GM12878 (cell line): ENCODE measurements around the gene REEP1. TPM values are rescaled to one million over a fixed set of nuclear protein-coding genes. Genes with fewer than 3 reads are reported as not detected.

Source experiments
- ATAC-seq: fragments of 200-7000 bp; cut with Tn5 transposase; 3 replicates; pipeline ENCODE4 v1.9.1; 2020; ENCODE audit warnings: mild to moderate bottlenecking, moderate library complexity
- BruUV-seq: library from RNA; stranded (reverse); fragments of 400-500 nt; replicated peaks from 2 replicates; lab custom pipeline; 2021; lab: Mats Ljungman, UMichigan
- CTCF ChIA-PET: fragments of 300-600 bp; sonication (Branson Sonifier 250); formaldehyde crosslinking; extraction: SDS; loops from one replicate; lab custom pipeline; 2021; ENCODE audit warnings: inconsistent platforms; lab: Yijun Ruan, JAX
- POLR2A ChIA-PET: fragments of 350-600 bp; formaldehyde crosslinking; extraction: SDS; loops from one replicate; lab custom pipeline; 2021; ENCODE audit warnings: inconsistent platforms; lab: Charles Lee
- RAD21 ChIA-PET: fragments of 300-600 bp; sonication (Branson Sonifier 250); formaldehyde crosslinking; loops from one replicate; lab custom pipeline; 2023; ENCODE audit warnings: antibody characterized with exemption; ENCODE audit not compliant: unreplicated experiment; lab: Charles Lee
- SMC1A ChIA-PET: fragments of 300-600 bp; sonication (Branson Sonifier 250); formaldehyde crosslinking; loops from one replicate; lab custom pipeline; 2023; ENCODE audit not compliant: unreplicated experiment, uncharacterized antibody; lab: Charles Lee
- DNase-seq: peaks from one replicate; pipeline ENCODE4 v3.0.0-alpha.2; 2011; ENCODE audit warnings: low read depth, low spot score
- FAIRE-seq: peaks from 3 replicates; lab custom pipeline; 2011; peaks lifted over from hg19 to GRCh38; lab: Jason Lieb, UNC
- H2AFZ ChIP-seq: 2 replicates; pipeline ENCODE4 v1.6.0; 2011; ENCODE audit warnings: low read depth, low read length, control low read depth; ENCODE audit not compliant: control insufficient read depth
- H3K27ac ChIP-seq: 2 replicates; pipeline ENCODE4 v1.5.1; 2011; ENCODE audit warnings: control low read depth; ENCODE audit not compliant: control insufficient read depth, insufficient read depth
- H3K27me3 ChIP-seq, 2 experiments: replicated peaks in 1 of 2; 2 replicates each; pipeline versions ENCODE4 v1.6.0 to v1.6.1; 2011; ENCODE audit warnings: low read length in 1 of 2; ENCODE audit not compliant: control insufficient read depth in 2 of 2, insufficient read depth in 2 of 2
- H3K36me3 ChIP-seq, 2 experiments: 2 replicates each; pipeline ENCODE4 v1.5.1; 2011; ENCODE audit warnings: low read length in 1 of 2; ENCODE audit not compliant: control insufficient read depth in 2 of 2, insufficient read depth in 2 of 2
- H3K4me1 ChIP-seq: 2 replicates; pipeline ENCODE4 v1.6.1; 2011; ENCODE audit warnings: mild to moderate bottlenecking, low read length, moderate library complexity, mixed read lengths; ENCODE audit not compliant: control insufficient read depth, insufficient read depth
- H3K4me2 ChIP-seq: 2 replicates; pipeline ENCODE4 v1.6.0; 2011; ENCODE audit warnings: control low read depth; ENCODE audit not compliant: control insufficient read depth, insufficient read depth
- H3K4me3 ChIP-seq: fragments of 200-600 bp; sonication (generic); 2 replicates; pipeline ENCODE4 v1.5.1; 2016
- H3K79me2 ChIP-seq: 2 replicates; pipeline ENCODE4 v1.6.0; 2011; ENCODE audit warnings: low read length; ENCODE audit not compliant: control insufficient read depth, insufficient read depth
- H3K9ac ChIP-seq: 2 replicates; pipeline ENCODE4 v1.8.0; 2011; ENCODE audit warnings: low read length, control low read depth, mixed read lengths; ENCODE audit not compliant: control insufficient read depth, insufficient read depth
- H3K9me3 ChIP-seq: replicated peaks from 3 replicates; pipeline ENCODE4 v1.5.1; 2011; ENCODE audit warnings: mild to moderate bottlenecking, low read length; ENCODE audit not compliant: control insufficient read depth, insufficient read depth
- H4K20me1 ChIP-seq: 2 replicates; pipeline ENCODE4 v1.6.0; 2011; ENCODE audit not compliant: control insufficient read depth, insufficient read depth
- BMI1 ChIP-seq: fragments of 450-650 bp; IDR thresholded peaks from 2 replicates; pipeline ENCODE4 v1.6.1; 2016; ENCODE audit warnings: mild to moderate bottlenecking, moderate library complexity, borderline replicate concordance
- CREM ChIP-seq: IDR thresholded peaks from 2 replicates; pipeline ENCODE4 v1.6.1; 2014; ENCODE audit warnings: antibody characterized with exemption, low read depth
- E2F8 ChIP-seq: fragments of 450-650 bp; IDR thresholded peaks from 2 replicates; pipeline ENCODE4 v1.6.1; 2018; ENCODE audit warnings: mild to moderate bottlenecking, low read depth, moderate library complexity; ENCODE audit not compliant: partially characterized antibody
- ESRRA ChIP-seq: IDR thresholded peaks from 2 replicates; pipeline ENCODE4 v1.6.1; 2012; ENCODE audit warnings: mild to moderate bottlenecking, low read length, improper control_type of control experiment
- GATAD2B ChIP-seq: fragments of 450-650 bp; conservative IDR thresholded peaks from 2 replicates; pipeline ENCODE4 v1.6.1; 2017; ENCODE audit warnings: low read depth, mild to moderate bottlenecking, moderate library complexity
- HCFC1 ChIP-seq: fragments of 150-350 bp; IDR thresholded peaks from 2 replicates; pipeline ENCODE4 v1.6.1; 2014; ENCODE audit warnings: low read length
- HDGF ChIP-seq: fragments of 450-650 bp; IDR thresholded peaks from 2 replicates; pipeline ENCODE4 v1.6.1; 2016; ENCODE audit warnings: antibody characterized with exemption
- MYB ChIP-seq: fragments of 150-350 bp; IDR thresholded peaks from 2 replicates; pipeline ENCODE4 v1.6.1; 2014; ENCODE audit warnings: mild to moderate bottlenecking, low read depth, low read length, borderline replicate concordance
- MYC ChIP-seq: IDR thresholded peaks from 2 replicates; pipeline ENCODE4 v1.6.1; 2011; ENCODE audit warnings: mild to moderate bottlenecking, low read length, moderate library complexity, inconsistent platforms; ENCODE audit not compliant: insufficient read depth, insufficient replicate concordance, insufficient read length, severe bottlenecking
- NFYB ChIP-seq: IDR thresholded peaks from 2 replicates; pipeline ENCODE4 v1.6.1; 2011; ENCODE audit warnings: low read depth, mild to moderate bottlenecking, low read length, improper control_type of control experiment, moderate library complexity; ENCODE audit not compliant: insufficient read depth
- PAX5 ChIP-seq: IDR thresholded peaks from 2 replicates; pipeline ENCODE4 v1.6.1; 2011; ENCODE audit warnings: low read depth, low read length, borderline replicate concordance
- PKNOX1 ChIP-seq: fragments of 450-650 bp; IDR thresholded peaks from 2 replicates; pipeline ENCODE4 v1.6.1; 2016; ENCODE audit warnings: mild to moderate bottlenecking
- SIN3A ChIP-seq: IDR thresholded peaks from 2 replicates; pipeline ENCODE4 v1.6.1; 2012; ENCODE audit warnings: low read depth, low read length, improper control_type of control experiment
- WGBS: methylation state at CpG from one replicate; pipeline ENCODE4 v1.1.6; 2016; ENCODE audit warnings: low lambda C conversion rate; ENCODE audit not compliant: insufficient replicate concordance, insufficient coverage; ENCODE audit errors: missing lambda C conversion rate; 5-methylcytosine and 5-hydroxymethylcytosine counted together
- in situ Hi-C: fragments of 300-500 bp; cut with MboI; formaldehyde crosslinking; loops from 9 replicates; pipeline ENCODE4 v1.14.3; 2018; ENCODE audit warnings: mixed read lengths
- intact Hi-C: fragments of 100-400 bp; cut with micrococcal nuclease; formaldehyde crosslinking; loops from one replicate; pipeline ENCODE4 v1.14.2; 2022; ENCODE audit not compliant: unreplicated experiment
- polyA plus RNA-seq, 11 experiments: library from polyadenylated mRNA; depleted of rRNA in 4 of 11; unstranded in 6 of 11; stranded (reverse) in 5 of 11; fragments of >200 nt; fragmentation: Nextera tagmentation in 4 of 11; fragmentation: Illumina TruSeq in 1 of 11; extraction: Ambion mirVana in 4 of 11; extraction: Trizol in 1 of 11; gene quantifications; 1 replicate in 1 of 11; 2 replicates in 10 of 11; pipeline versions ENCODE4 v1.2.1 to v1.2.3, GENCODE V29; 2011 to 2016; ENCODE audit warnings: inconsistent platforms in 2 of 11, missing spikeins in 2 of 11, low read depth in 1 of 11
- total RNA-seq, 4 experiments: library from RNA; depleted of rRNA in 3 of 4; stranded (reverse); fragments of >200 nt in 3 of 4; fragmentation: Illumina TruSeq in 1 of 4; extraction: Trizol in 1 of 4; gene quantifications; 2 replicates each; pipeline versions ENCODE4 v1.2.1 to v1.2.3, GENCODE V29; 2013 to 2021

REEP1 gene
- total and polyA plus RNA-seq, 10 of the 15 experiments (the other 5 are each of a cell fraction or from before 2014, with no cell fraction given), result 0.02 to 0.30 (median 0.09) TPM; not detected in 1

- Histone ChIP-seq H3K79me2 (no peaks in the 10 kb centered on the region), H2AFZ (no peak overlapping the region), H3K4me3 (no peak overlapping the region), H3K27me3 (no peaks in the 10 kb centered on the region), H3K36me3 (no peaks in the 10 kb centered on the region), H3K4me2 (no peak overlapping the region), H3K4me1 (no peaks in the 10 kb centered on the region), H3K27ac (no peak overlapping the region), H3K9ac (no peak overlapping the region), H4K20me1 (no peaks in the 10 kb centered on the region), H3K9me3 (no peaks in the 10 kb centered on the region)
- intact Hi-C loops, result no loop called here
- no peak for ATAC-seq
- ChIA-PET POLR2A (interaction anchor here (0.6 to 1.2 kb wide), 2 partner anchors 8 to 9 kb away, joined by 3 to 6 read pairs; no protein-coding TSS in a partner anchor), CTCF (interaction anchor here (2.7 to 3.4 kb wide), 2 partner anchors 10 to 64 kb away, joined by 10 to 11 read pairs; no protein-coding TSS in a partner anchor), SMC1A (interaction anchor here (1.2 to 1.6 kb wide), 3 partner anchors 63 to 84 kb away, joined by 3 read pairs; no protein-coding TSS in a partner anchor), RAD21 (no interaction called here)
- FAIRE-seq, result no peak
- in situ Hi-C loops, result no loop called here
- no peak for DNase-seq
- TF ChIP-seq HDGF, result no peak
- TF ChIP-seq E2F8, result no peak
- TF ChIP-seq CREM, result no peak
- TF ChIP-seq ESRRA, result no peak
- no peak for TF ChIP-seq MYC
- TF ChIP-seq HCFC1, result no peak
- TF ChIP-seq PAX5, result no peak
- TF ChIP-seq MYB, result no peak
- TF ChIP-seq NFYB, result no peak
- no peak for TF ChIP-seq GATAD2B
- TF ChIP-seq BMI1, result no peak
- TF ChIP-seq SIN3A, result no peak
- TF ChIP-seq PKNOX1, result no peak
- BruUV-seq, result no TSS peak
- WGBS, result 44% methylated on average over 3 of the region's 3 CpGs
Observed at GRCh38 chr2:86284987-86285386, 52.4 kb downstream of the REEP1 start.
